Measurements from ENCODE around the gene NUP93. TPM values are rescaled to one million over a fixed set of nuclear protein-coding genes. Genes with fewer than 3 reads are reported as not detected.
A peak's percentile ranks its signal among the peaks of the same experiment; 100 is the strongest.

Gene NUP93
- total and polyA plus RNA-seq, 10 donors = 29.2 to 102 (median 56.6) TPM

DNA sequence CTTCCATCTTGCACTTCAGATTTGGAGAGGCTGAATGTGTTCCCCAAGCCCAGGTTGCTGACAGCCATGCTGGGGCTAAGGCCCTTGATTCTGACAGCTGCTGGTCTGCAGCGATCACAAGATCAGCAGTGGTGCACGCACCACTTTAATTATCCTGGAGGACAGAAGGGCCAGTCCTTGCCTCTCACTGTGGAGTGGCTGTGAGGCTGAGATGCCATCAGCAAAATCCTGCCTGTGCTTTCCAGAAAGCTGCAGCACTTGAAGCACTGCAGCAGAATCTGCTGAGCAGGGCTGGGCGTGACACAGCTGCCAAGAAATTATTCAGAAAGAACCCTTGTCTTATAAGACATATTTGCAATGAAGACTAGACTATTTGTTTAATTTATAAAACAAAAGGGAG lies 37.1 kb downstream of the NUP93 start:
- TF ChIP-seq, protein P1, sequence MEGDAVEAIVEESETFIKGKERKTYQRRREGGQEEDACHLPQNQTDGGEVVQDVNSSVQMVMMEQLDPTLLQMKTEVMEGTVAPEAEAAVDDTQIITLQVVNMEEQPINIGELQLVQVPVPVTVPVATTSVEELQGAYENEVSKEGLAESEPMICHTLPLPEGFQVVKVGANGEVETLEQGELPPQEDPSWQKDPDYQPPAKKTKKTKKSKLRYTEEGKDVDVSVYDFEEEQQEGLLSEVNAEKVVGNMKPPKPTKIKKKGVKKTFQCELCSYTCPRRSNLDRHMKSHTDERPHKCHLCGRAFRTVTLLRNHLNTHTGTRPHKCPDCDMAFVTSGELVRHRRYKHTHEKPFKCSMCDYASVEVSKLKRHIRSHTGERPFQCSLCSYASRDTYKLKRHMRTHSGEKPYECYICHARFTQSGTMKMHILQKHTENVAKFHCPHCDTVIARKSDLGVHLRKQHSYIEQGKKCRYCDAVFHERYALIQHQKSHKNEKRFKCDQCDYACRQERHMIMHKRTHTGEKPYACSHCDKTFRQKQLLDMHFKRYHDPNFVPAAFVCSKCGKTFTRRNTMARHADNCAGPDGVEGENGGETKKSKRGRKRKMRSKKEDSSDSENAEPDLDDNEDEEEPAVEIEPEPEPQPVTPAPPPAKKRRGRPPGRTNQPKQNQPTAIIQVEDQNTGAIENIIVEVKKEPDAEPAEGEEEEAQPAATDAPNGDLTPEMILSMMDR (IDR thresholded peaks at IDR 0.05 in 8 of 11, conservative IDR thresholded peaks at IDR 0.05 in 3 of 11) = no peak
- TF ChIP-seq POLR2A (IDR thresholded peaks at IDR 0.05) = no peak
- TF ChIP-seq POLR2AphosphoS5 (IDR thresholded peaks at IDR 0.05) = no peak
- DNase-seq = no peak
- intact Hi-C loops (cut with DNase I; ENCODE audit: low total_unique reads) = no loop called here
- Histone ChIP-seq H3K4me3 (no peak overlapping the region), H3K4me1 (peaks cover 0 to 59% (median 13%) of the 10 kb centered on the region in 6 donors), H3K27ac (no peak overlapping the region), H3K36me3 (peaks cover 0 to 38% (median 2%) of the 10 kb centered on the region in 6 donors), H3K27me3 (replicated peaks in 1 of 7) (no peaks in the 10 kb centered on the region), H3K9me3 (no peaks in the 10 kb centered on the region)
- 60 to 93% (median 85%) methylated on average over 1 to 3 of the region's 3 CpGs for WGBS, 5 donors

DNA sequence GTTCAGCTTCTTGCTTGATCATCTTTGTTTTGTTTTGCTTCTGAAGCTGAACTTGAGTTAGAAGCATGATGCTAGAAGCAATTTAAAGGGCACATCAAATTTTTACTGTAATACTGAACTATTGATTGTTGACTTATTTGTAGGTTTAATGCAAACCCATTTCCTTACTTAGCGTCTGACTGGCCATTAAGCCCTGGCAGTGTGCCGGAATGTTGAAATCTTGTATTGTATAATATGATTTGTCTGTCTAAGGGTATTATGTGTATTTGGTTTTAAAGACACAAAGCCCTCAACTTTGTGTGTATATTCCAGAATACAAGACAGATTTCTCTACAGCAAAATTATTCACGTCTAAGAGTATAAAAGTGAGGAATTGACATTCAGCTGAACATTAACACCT lies 39.7 kb downstream of the NUP93 start:
- intact Hi-C loops (cut with DNase I; ENCODE audit: low total_unique reads) = no loop called here
- Histone ChIP-seq H3K27ac (no peak overlapping the region), H3K9me3 (no peaks in the 10 kb centered on the region), H3K4me3 (no peak overlapping the region), H3K27me3 (replicated peaks in 1 of 7) (no peaks in the 10 kb centered on the region), H3K4me1 (peaks cover 0 to 65% (median 13%) of the 10 kb centered on the region in 6 donors), H3K36me3 (peaks cover 0 to 18% (median 2%) of the 10 kb centered on the region in 6 donors)
- WGBS, 5 donors = 65 to 84% (median 77%) methylated on average over 3 of the region's 3 CpGs
- DNase-seq = no peak
- TF ChIP-seq POLR2A (IDR thresholded peaks at IDR 0.05) (no peak), POLR2AphosphoS5 (IDR thresholded peaks at IDR 0.05) (no peak)
- TF ChIP-seq, protein P1 (IDR thresholded peaks at IDR 0.05 in 8 of 11, conservative IDR thresholded peaks at IDR 0.05 in 3 of 11) = no peak

- H3K9me3 ChIP-seq = no peaks in the 10 kb centered on the region
- no peak overlapping the region for H3K4me3 ChIP-seq
- H3K27ac ChIP-seq = peak overlapping the region in 1 of 8 donors; percentile 7
- peaks cover 0 to 9% (median 2%) of the 10 kb centered on the region in 6 donors for H3K36me3 ChIP-seq
- TF ChIP-seq, protein P1 (IDR thresholded peaks at IDR 0.05 in 8 of 11, conservative IDR thresholded peaks at IDR 0.05 in 3 of 11) = no peak
- no peak for TF ChIP-seq POLR2AphosphoS5 (IDR thresholded peaks at IDR 0.05)
- TF ChIP-seq POLR2A (IDR thresholded peaks at IDR 0.05) = no peak
- intact Hi-C loops (cut with DNase I; ENCODE audit: low total_unique reads) = no loop called here
- peaks cover 3 to 56% (median 18%) of the 10 kb centered on the region in 6 donors for H3K4me1 ChIP-seq
- H3K27me3 ChIP-seq (replicated peaks in 1 of 7) = no peaks in the 10 kb centered on the region
- DNase-seq = no peak
- 91 to 95% (median 94%) methylated on average over 5 of the region's 5 CpGs for WGBS, 5 donors
Measured at GRCh38 chr16:56771558-56772279, 41.8 kb downstream of the NUP93 start.

- H3K4me3 ChIP-seq = no peak overlapping the region
- intact Hi-C loops (cut with DNase I; ENCODE audit: low total_unique reads) = no loop called here
- H3K27ac ChIP-seq = no peak overlapping the region
- 92 to 98% (median 98%) methylated on average over 3 of the region's 3 CpGs for WGBS, 5 donors
- H3K4me1 ChIP-seq = peaks cover 0 to 51% (median 21%) of the 10 kb centered on the region in 6 donors
- no peaks in the 10 kb centered on the region for H3K36me3 ChIP-seq
- TF ChIP-seq POLR2A (IDR thresholded peaks at IDR 0.05) (no peak), POLR2AphosphoS5 (IDR thresholded peaks at IDR 0.05) (no peak)
- TF ChIP-seq, protein P1 (IDR thresholded peaks at IDR 0.05 in 8 of 11, conservative IDR thresholded peaks at IDR 0.05 in 3 of 11) = no peak
- H3K27me3 ChIP-seq (replicated peaks in 1 of 7) = no peaks in the 10 kb centered on the region
- no peaks in the 10 kb centered on the region for H3K9me3 ChIP-seq
- DNase-seq = no peak
Measured at GRCh38 chr16:56773532-56773931, 43.6 kb downstream of the NUP93 start.

Data from spleen (tissue), 11 donors.